NCI-H2107 treated with DMSO at 0.1 percent for 48 hours (cell line): ENCODE data around the gene TMEM145.
"Not testable (repeated sequence)": the region's sequence is repeated elsewhere in the genome, so short reads cannot be mapped to it uniquely, and the experiment has no call there.

ENCODE experiments used
- DNase-seq: peaks from one replicate; lab custom pipeline; 2025; ENCODE audit not compliant: unreplicated experiment; lab: John Stamatoyannopoulos, UW

Gene TMEM145

DNA sequence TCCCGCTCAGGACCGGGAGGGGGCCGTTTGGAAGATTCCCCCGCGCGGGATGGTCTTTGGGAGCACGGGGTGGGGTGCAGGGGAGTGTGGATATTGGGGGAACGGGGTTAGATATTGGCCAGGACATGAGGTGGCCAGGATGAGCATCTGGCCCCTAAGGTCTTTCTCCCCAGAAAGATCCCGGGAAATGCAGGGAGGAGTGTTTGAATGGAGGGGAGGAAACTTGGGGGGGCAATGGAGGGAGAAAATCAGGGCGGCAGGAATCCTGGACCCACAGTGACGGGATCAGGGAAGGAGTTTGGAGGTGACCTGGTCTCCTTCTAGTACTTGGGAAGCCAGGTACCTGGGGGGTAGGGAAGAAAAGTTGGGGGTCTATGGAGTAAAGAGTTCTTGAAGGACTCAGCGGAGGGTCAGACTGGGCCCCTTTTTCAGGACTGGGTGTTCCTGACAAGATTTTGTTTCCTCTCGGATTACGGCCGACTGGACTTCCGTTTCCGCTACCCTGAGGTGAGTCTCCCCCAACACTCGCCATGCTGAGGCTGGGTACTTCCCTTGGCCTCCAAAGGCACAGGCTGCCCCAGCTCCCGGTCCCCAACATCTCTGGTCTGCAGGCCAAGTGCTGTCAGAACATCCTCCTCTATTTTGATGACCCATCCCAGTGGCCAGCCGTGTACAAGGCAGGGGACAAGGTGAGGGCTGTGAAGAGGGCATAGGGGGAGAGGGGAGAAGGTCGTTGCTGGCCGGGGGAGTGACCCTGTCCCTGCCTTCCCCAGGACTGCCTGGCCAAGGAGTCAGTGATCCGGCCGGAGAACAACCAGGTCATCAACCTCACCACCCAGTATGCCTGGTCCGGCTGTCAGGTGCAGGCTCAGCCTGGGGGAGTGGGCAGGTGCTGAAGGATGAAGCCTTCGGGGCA is 989 bp downstream of the TMEM145 start:
- no peak for DNase-seq

DNA sequence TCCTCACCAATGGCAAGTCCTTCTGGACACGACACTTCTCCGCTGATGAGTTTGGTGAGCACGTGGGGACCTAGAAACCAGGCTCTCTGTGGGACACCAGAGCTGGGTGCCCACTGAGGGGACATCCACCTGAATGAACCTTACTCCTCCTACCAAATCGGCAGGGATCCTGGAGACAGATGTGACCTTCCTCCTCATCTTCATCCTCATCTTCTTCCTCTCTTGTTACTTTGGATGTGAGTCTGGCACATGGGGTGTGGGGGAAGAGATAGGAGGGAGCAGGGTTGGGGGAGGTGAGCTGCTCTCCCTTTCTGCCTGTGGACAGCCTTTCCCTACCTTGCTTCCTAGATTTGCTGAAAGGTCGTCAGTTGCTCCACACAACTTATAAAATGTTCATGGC is 1.9 kb downstream of the TMEM145 start:
- DNase-seq = no peak

DNA sequence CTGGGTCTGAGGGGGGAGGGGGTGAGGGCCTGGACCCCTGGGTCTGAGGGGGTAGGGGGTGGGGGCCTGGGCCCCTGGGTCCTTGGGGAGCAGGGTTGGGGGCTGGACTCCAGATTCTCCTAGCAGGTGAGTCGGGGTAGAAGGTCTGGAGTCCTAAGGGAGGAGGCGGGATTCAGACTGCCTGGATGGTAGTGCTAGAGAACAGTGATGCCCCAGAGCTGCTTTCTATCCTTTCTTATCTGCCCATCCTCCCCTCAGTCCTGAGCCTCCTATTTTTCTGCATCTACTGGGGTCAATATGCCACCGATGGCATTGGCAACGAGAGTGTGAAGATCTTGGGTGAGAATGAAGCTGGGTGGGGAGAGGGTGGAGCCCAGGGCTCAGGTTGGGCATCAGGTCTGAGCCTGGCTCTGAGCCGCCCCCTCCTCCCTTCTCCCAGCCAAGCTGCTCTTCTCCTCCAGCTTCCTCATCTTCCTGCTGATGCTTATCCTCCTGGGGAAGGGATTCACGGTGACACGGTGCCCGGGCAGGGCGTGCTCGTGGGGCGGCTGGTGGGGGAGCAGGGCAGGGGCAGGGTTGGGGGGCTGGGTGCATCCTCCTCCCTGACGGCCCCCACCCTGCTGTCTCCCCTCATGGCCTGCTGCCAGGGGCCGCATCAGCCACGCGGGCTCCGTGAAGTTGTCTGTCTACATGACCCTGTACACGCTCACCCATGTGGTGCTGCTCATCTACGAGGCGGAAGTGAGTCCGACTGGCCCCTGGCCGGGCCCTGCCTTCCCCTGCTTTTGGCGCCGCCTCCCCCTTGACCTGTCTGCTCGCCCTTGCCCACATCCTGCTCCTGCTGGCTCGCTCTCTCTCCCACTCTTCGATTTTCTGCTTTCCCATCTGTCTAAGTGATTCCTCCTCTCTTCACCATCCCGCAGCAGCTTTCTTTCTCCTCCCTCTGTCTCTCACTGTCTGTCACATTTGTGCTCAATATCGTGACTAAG is 3.4 kb downstream of the TMEM145 start:
- no peak for DNase-seq

DNA sequence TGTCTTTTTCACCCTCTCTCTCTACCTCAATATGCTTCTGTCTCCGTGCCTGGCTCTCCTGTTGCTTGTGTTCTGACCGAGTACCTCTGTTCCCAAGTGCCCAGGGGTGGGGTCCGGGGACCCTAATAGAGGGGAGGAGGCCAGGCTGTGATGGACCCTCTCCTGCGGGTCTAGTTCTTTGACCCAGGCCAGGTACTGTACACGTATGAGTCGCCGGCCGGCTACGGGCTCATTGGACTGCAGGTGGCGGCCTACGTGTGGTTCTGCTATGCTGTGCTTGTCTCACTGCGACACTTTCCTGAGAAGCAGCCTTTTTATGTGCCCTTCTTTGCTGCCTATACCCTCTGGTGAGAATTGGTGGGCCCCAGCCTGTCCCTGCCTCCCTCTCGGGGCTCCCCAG is 4.4 kb downstream of the TMEM145 start:
- no peak for DNase-seq

DNA sequence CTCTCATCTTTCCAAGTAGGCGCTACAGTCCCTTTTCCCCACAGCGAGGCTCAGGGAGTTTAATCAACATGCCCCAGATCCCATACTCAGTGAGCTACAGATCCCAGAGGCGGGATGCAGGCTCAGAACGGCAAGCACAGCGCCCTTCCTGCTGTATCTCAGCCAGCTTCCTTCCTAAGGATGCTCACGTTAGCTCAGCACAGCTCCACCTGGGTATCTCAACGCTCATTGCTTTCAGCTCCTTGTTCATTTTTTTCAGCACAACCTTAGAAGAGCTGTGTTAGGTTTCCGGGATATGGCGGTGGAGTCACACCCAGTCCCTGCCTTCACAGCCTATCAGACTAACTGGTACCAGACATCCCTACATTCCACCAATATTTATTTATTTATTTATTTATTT is 9.2 kb downstream of the TMEM145 start:
- no peak for DNase-seq

DNA sequence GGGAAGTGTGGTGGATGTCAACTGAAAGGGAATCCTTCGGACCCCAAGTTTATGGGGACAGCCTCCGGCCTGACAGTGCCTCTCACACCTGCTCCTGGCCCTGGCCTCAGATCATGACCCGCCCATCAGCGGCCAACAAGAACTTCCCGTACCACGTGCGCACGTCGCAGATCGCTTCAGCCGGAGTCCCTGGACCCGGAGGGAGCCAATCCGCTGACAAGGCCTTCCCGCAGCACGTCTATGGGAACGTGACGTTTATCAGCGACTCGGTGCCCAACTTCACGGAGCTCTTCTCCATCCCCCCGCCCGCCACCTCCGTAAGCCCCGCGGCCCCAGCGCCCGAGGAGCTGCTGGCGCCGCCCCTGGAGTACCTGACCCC is 10.4 kb downstream of the TMEM145 start:
- DNase-seq = no peak

DNA sequence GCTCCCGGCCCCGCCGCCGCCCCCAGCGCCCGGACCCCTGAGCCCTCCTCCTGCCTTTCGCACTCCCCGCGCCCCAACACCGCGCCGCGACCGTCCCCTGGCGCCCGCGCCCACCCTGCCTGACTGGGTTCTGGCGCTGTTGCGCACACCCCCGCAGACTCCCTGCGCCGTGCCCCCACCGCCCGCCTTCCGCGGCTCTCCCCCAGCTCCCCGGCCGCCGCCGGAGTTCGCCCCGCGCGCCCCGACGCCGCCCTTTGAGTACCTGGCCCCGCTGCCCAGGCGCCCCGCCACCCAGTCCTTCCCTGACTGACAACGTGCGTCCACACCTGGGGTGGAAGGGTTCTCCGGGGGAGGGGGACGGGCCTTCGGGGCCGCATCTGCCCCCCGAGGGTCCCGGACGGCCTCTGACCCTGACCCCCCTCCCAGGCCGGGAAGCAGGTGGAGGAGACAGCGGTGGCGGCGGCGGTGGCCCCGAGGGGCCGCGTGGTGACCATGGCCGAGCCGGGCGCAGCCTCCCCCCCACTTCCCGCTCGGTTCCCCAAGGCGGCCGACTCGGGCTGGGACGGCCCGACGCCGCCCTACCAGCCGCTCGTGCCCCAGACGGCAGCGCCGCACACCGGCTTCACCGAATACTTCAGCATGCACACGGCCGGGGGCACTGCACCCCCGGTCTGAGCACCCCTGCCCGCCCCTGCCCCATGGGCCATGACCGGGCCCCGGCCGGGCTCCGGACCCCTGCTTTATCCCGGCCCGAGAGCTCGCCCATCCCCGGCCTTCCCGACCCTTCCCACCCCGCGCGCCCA is 10.9 kb downstream of the TMEM145 start:
- no peak for DNase-seq

DNA sequence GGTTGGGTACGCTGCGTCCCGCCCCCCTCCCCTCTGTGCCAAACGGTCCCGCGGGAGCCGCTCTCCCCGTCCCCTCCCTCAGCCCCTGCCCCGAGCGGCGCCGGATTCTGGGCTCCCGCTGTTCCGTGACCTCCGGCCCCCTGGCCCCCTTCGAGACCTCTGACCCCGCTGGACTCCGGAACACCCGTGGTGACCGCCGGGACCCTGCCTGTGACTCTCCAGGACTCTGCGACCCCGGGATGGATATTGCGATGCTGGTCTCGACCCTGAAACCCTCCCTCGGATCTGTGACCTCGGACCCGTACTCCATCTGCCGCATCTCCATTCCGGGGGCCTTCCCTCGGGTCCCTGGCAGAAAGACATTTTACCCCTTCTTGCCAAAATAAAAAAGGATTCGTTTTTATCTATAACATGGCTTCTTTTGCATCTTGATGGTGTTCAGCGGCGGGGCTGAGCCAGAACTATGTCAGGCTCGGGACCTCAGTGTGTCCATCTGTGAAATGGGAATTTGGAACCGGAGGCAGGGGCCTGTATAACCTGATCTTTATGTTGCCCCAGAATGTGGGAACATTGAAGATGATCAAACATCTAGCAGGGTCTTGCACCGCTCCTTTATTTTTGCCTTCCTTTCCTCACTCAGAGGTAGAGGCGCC is 11.7 kb downstream of the TMEM145 start:
- DNase-seq = no peak

DNA sequence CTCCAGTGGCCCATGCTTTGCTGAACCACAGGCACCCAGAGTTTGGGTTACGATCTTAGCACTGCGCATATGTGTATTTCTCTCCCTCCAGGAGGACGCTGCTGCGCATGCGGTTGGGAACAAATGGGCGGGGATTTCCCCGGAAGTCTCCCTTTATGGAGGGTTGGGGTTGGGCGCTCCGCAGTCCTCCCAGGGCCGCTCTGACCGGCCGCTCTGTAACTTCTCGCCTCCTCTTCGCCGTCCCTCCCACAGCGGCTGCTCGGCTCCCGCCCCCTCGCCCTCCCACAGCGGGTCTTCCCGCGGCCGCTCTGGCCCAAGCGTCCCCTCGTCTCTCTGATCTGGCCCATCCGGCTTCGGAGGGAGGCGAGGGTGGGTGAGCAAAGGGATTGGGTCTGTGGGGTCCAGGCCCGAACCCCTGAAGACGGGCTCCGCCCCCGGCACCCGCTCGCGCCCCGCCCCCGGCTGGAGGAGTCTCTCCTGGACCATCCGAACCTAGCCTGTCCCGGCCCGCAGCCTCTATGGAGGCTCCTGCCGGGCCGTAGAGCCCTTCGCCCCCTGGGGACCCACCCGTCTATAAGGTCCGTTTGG is 12.3 kb downstream of the TMEM145 start, which contains the start of gene MEGF8:
MEGF8 (plus strand) TSS at position 328 of the 588 bp plus-strand sequence. CDS start 609 bp downstream, outside the sequence.
- peak; percentile 98 for DNase-seq

DNA sequence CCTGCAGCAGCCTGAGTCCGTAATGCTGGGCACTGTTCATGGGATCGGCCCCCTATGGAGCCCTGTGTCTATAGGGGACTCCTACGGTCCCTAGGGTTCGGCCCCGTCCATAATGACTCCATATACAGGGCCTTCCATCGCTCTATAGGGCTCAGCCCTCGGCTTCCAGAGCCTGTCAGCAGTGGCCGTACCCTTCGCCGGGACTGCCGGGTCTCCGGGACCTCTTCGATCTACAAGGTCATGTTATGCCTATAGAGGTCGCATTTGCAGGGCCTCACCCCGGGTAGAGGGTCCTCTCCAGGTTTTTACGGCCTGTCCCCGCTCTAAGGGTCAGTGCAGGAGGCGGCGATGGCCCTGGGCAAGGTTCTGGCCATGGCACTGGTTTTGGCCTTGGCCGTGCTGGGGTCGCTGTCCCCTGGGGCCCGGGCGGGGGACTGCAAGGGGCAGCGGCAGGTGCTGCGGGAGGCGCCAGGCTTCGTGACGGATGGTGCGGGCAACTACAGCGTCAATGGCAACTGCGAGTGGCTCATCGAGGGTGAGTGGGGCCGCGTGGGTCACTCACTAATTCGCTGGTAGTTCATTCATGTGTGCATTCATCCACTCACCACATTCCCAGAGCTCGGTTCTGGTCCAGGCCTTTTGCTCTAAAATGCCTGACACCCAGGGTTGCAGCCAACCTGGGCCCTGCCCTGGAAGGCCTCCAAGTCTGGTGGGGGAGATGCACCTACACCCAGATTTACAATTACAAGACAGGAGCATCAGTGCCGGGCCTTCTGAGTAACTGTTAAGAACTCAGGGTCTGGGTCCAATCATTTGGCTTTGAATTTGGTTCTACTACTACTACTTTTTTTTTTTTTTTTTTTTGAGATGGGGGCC is 13.0 kb downstream of the TMEM145 start:
- DNase-seq = no peak

DNA sequence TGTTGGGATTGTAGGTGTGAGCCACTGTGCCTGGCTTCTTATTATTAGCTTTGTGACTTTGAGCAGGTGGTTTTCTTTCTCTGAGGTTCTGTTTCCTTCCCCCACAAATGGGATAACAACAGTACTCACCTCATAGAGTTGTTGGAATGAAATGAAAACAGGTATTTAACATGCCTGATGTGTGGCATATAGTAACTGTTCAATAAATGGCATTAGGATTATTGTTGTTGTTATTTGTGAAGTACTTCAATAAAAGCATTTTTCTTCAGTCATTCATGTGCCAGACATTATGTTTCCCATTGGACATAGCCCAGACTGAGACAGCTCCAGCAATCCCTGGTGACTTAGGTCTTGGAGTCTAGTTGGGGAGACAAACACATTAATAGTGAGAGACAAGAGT is 13.9 kb downstream of the TMEM145 start:
- no peak for DNase-seq

DNA sequence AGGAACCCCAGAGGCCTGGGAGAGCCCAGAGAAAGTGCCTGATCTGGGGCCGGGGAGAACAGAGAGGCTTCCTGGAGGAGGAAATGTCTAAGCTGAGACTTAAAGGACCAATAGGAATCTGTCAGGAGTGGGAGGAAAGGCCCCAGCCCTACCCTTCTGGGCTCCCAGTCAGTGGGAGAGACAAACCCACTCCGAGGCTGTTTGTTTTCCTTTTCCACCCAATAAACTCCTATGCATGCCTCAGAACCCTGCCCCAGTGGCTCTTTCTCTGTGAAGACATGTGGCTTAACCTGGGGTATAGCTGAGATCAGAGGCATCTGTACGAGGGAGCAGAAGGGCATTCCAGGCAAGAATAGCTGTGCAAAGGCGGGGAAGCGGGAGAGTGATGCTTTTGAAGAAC is 14.3 kb downstream of the TMEM145 start:
- DNase-seq = no peak

DNA sequence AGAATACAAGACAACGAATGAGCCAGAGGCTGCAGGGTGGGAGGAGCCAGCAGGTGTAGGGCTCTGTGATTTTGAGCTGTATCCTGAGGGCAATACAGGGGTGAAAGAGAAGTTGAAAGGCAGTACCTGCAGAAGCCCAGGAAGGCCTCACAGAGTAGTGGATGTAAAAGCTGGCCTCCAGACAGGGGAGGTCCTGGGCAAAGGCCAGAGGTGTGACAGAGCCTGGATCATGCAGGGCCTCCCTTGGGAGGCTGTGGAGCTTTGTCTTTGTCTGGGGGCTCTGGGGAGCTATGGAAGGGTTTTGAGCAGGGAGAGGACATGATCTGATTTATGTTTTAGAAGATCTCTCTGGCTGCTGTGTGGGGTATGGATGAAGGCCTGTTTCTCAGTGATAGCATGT is 15.0 kb downstream of the TMEM145 start:
- DNase-seq = no peak

DNA sequence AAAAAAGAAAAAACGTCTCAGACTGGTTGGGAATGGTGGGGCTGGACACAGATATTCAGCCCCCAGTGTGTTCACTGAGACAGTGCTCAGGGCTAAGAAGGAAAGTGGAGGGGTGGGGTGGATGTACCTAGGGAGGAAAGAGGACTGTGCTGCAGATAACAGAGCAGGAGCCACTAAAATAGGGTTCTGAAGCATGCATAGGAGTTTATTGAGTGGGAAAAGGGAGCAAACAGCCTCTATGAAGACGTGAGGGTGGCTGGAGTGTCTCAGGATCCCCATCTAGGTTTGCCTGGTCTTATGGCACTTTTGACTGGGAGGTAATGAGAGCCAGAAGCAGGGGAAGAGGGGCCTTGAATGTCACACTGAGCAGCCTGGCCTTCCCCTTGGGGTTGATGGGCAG is 15.7 kb downstream of the TMEM145 start:
- no peak for DNase-seq

DNA sequence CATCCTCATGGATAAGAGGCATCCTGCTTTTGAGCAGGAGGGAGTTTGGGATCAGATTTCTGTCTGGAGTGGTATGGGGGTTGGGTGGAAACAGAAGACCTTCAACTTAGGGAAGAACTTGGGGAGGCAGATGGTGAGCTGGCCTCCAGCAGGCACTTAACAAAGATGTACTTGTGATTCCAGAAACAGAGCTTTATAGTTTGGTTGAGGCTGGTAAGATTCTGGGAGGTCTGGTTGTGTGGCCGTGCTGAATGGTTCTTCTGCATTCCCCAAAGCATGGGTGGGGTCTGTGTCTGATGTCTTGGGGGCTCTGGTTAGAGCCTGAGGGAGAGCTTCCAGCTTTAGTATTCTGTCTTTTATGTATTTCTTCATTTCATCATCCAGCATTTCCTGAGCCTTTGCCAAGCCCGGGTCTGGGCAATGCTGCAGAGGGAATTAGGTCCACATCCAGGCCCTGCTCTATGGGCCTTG is 17.2 kb downstream of the TMEM145 start:
- peak; percentile 65 for DNase-seq

DNA sequence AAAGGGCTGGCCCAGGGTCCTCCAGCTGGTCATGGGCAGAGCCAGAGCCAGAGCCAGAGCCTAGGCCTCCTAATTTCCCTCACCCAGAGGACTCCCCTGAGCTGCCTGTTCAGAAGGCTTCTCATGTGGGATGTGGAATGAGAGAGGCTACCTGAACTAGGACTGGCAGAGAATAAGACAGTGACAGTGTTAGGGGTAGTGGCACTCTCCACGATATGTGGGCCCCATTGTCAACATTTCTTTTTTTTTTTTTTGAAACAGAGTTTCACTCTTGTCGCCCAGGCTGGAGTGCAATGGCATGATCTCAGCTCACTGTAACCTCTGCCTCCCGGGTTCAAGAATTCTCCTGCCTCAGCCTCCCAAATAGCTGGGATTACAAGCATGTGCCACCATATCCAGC is 18.2 kb downstream of the TMEM145 start:
- not testable (repeated sequence) for DNase-seq

DNA sequence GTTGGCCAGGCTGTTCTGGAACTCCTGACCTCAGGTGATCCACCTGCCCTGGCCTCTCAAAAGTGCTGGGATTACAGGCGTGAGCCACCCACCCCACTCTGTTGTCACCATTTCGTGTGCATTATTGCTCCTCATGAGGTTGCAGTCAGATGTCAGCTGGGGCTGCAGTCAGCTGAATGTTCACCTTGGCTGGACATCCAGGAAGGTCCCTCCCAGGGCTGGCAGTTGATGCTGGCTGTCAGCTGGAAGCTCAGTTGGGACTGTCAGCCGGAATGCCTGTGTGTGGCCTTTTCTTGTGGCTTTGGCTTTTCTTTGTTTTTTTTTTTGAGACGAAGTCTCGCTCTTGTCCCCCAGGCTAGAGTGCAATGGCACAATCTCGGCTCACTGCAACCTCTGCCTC is 18.9 kb downstream of the TMEM145 start:
- DNase-seq = no peak

DNA sequence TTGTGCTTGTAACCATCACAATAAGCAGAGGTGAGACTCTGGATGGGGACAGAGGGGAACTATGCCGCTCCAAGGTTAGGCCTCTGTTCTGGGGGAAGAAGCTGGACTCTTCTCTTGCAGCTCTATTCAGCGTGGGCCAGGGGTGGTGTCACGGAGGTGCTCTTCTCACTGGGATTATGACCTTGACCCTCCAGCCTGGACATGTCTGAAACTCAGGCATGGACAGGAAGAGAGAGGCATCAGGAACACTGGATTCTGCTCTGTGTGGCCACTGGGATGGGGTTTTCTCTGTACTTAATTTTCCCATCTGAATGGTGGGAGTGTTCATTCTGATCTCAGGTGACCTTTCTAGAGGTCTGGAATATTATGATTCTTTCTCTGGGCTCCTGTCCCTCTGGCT is 19.9 kb downstream of the TMEM145 start:
- no peak for DNase-seq
